Uterus (tissue), 4 donors: ENCODE data around the gene KSR2. TPM values are rescaled to one million over a fixed set of nuclear protein-coding genes. Genes with fewer than 3 reads are reported as not detected.
"Not testable (repeated sequence)": the region's sequence is repeated elsewhere in the genome, so short reads cannot be mapped to it uniquely, and the experiment has no call there.

Experiments
- DNase-seq, 2 donors: peaks; one replicate each; pipeline ENCODE4 v3.0.0-alpha.2; 2019 to 2020
- H3K27ac ChIP-seq, 2 donors: fragments of 200-600 bp; sonication (generic); 1 replicate in 1 of 2; 2 replicates in 1 of 2; pipeline ENCODE4 v1.5.1; 2016 to 2018
- H3K27me3 ChIP-seq, 2 donors: fragments of 200-600 bp; sonication (generic); one replicate each; pipeline ENCODE4 v1.5.1; 2018 to 2019; ENCODE audit warnings: control low read depth in 1 of 2
- H3K36me3 ChIP-seq, 2 donors: fragments of 200-600 bp; sonication (generic); one replicate each; pipeline ENCODE4 v1.5.1; 2019; ENCODE audit warnings: control low read depth in 1 of 2
- H3K4me1 ChIP-seq, 2 donors: fragments of 200-600 bp; sonication (generic); one replicate each; pipeline ENCODE4 v1.5.1; 2018 to 2019; ENCODE audit warnings: control low read depth in 1 of 2
- H3K4me3 ChIP-seq, 2 donors: fragments of 200-600 bp; sonication (generic); 1 replicate in 1 of 2; 2 replicates in 1 of 2; pipeline ENCODE4 v1.5.1; 2018 to 2019; ENCODE audit warnings: mild to moderate bottlenecking in 1 of 2
- H3K9me3 ChIP-seq, 2 donors: fragments of 200-600 bp; sonication (generic); one replicate each; pipeline ENCODE4 v1.5.1; 2019; ENCODE audit warnings: control low read depth in 1 of 2
- CTCF ChIP-seq, 4 experiments: fragments of 200-600 bp in 2 of 4; fragments of 450-650 bp in 2 of 4; sonication (generic) in 2 of 4; IDR thresholded peaks; one replicate each; pipeline ENCODE4 v1.5.1; 2016 to 2019; ENCODE audit warnings: antibody characterized with exemption in 4 of 4, mild to moderate bottlenecking in 2 of 4, moderate library complexity in 1 of 4
- POLR2A ChIP-seq, 2 donors: fragments of 450-650 bp; IDR thresholded peaks; one replicate each; pipeline ENCODE4 v1.6.1; 2016; ENCODE audit warnings: antibody characterized with exemption in 2 of 2, mild to moderate bottlenecking in 1 of 2, moderate library complexity in 1 of 2
- intact Hi-C: fragments of 100-400 bp; cut with DNase I; formaldehyde crosslinking; loops from one replicate; pipeline ENCODE4 v1.15.1; 2023; ENCODE audit warnings: low total_unique reads
- total RNA-seq, 4 donors: library from RNA; depleted of rRNA in 3 of 4; stranded (reverse); fragments of >200 nt in 3 of 4; gene quantifications; one replicate each; pipeline versions ENCODE4 v1.1.0 to v1.2.4, GENCODE V29; 2014 to 2023
- donor health status: DM: yes; HTN: yes; CAD: no.

KSR2 gene
- total RNA-seq, 4 donors from 2014 or later, result 0.03 to 0.28 TPM; not detected in 2

GRCh38 chr12:118015306-118015705, 46.5 kb upstream of the KSR2 start:
- H3K9me3 ChIP-seq, result no peaks in the 10 kb centered on the region
- no peak overlapping the region for H3K27ac ChIP-seq
- DNase-seq, result no peak
- peaks cover 0 to 6% of the 10 kb centered on the region in 2 donors for H3K4me1 ChIP-seq
- intact Hi-C loops, result no loop called here
- H3K27me3 ChIP-seq, result no peaks in the 10 kb centered on the region
- no peaks in the 10 kb centered on the region for H3K36me3 ChIP-seq
- TF ChIP-seq CTCF (IDR thresholded peaks at IDR 0.05) (no peak), POLR2A (IDR thresholded peaks at IDR 0.05) (no peak)
- H3K4me3 ChIP-seq, result no peak overlapping the region

GRCh38 chr12:118013283-118013682, 44.5 kb upstream of the KSR2 start:
- no peaks in the 10 kb centered on the region for H3K9me3 ChIP-seq
- peaks cover 0 to 6% of the 10 kb centered on the region in 2 donors for H3K4me1 ChIP-seq
- TF ChIP-seq POLR2A (IDR thresholded peaks at IDR 0.05) (no peak), CTCF (IDR thresholded peaks at IDR 0.05) (no peak)
- H3K27me3 ChIP-seq, result no peaks in the 10 kb centered on the region
- H3K36me3 ChIP-seq, result no peaks in the 10 kb centered on the region
- no peak overlapping the region for H3K27ac ChIP-seq
- no peak for DNase-seq
- intact Hi-C loops, result no loop called here
- H3K4me3 ChIP-seq, result no peak overlapping the region

- intact Hi-C loops, result no loop called here
- DNase-seq, result no peak
- Histone ChIP-seq H3K27ac (no peak overlapping the region), H3K9me3 (no peaks in the 10 kb centered on the region), H3K36me3 (no peaks in the 10 kb centered on the region), H3K4me1 (no peaks in the 10 kb centered on the region), H3K4me3 (no peak overlapping the region), H3K27me3 (no peaks in the 10 kb centered on the region)
- TF ChIP-seq POLR2A (IDR thresholded peaks at IDR 0.05) (no peak), CTCF (IDR thresholded peaks at IDR 0.05) (no peak)
Measured at GRCh38 chr12:118011961-118012360, 43.2 kb upstream of the KSR2 start.

GRCh38 chr12:118011377-118011776, 42.6 kb upstream of the KSR2 start:
- TF ChIP-seq POLR2A (IDR thresholded peaks at IDR 0.05) (no peak), CTCF (IDR thresholded peaks at IDR 0.05) (no peak)
- DNase-seq, result no peak
- Histone ChIP-seq H3K27ac (no peak overlapping the region), H3K36me3 (no peaks in the 10 kb centered on the region), H3K4me3 (no peak overlapping the region), H3K27me3 (no peaks in the 10 kb centered on the region), H3K4me1 (no peaks in the 10 kb centered on the region), H3K9me3 (no peaks in the 10 kb centered on the region)
- intact Hi-C loops, result no loop called here

- no peaks in the 10 kb centered on the region for H3K9me3 ChIP-seq
- no peak overlapping the region for H3K4me3 ChIP-seq
- H3K27ac ChIP-seq, result no peak overlapping the region
- no peaks in the 10 kb centered on the region for H3K4me1 ChIP-seq
- intact Hi-C loops, result no loop called here
- DNase-seq, result no peak
- no peaks in the 10 kb centered on the region for H3K36me3 ChIP-seq
- H3K27me3 ChIP-seq, result no peaks in the 10 kb centered on the region
- TF ChIP-seq CTCF (IDR thresholded peaks at IDR 0.05) (no peak), POLR2A (IDR thresholded peaks at IDR 0.05) (no peak)
Measured at GRCh38 chr12:118010903-118011302, 42.1 kb upstream of the KSR2 start.

- H3K27me3 ChIP-seq, H3K9me3 ChIP-seq, H3K4me1 ChIP-seq, H3K4me3 ChIP-seq, intact Hi-C loops, H3K36me3 ChIP-seq, DNase-seq, H3K27ac ChIP-seq: not testable (repeated sequence)
Measured at GRCh38 chr12:117999806-118000205, 31.0 kb upstream of the KSR2 start.
